Ramos (cell line): ENCODE data around the gene SPEM2.

Experiments used
- in situ Hi-C: fragments of 300-500 bp; cut with MboI; formaldehyde crosslinking; loops from one replicate; pipeline ENCODE4 v1.14.3; 2022; ENCODE audit warnings: low sequenced_read_pairs; ENCODE audit not compliant: unreplicated experiment

The SPEM2 gene

DNA sequence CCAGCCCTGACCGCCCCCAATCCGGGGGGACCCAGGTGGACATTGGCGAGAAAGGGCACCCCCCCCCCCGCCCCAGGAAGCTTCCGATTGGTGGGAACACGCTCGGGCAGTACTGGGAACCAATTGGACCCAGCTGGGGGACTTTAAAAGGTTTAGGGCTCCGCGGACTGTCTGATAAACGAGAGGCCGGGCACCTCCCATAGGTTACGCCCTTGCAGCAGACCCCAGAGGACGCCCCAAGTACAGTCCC lies 21.8 kb upstream of the SPEM2 start:
- in situ Hi-C loops: no loop called here

DNA sequence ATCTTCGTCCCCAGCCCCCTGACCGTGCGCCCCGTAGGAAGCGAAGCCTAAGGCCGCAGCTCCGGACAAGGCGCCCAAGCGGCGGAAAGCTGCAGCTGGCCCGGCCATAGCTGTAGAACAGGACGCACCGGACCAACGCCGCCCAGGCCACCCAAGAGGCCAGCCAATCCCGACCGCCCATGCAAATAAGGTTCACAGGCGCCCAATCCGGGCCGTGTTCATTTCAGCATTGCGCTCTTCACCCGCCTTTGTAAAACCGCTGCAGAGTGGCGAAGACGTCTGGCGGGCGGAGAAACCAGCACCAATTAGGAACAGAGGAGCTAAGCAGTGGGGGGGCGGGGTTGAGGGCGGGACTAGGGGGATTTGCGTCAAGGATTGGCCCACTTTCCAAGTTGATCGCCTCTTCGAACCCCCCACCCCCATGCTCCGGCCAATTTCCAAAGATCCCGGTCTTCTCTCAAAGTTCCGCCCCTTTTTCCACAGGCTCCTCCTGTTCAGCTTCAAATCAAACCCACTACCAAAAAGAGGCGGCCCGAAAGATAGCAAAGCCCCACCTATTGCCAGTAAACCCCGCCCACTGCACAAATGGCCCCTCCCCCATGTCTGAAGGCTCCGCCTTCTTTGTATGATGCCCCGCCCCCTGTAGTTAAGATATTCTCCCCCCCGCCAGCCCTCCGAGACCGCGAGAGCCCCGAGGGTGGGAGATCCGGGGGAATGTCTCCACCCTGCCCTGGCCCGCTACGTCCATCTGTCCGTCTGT lies 21.3 kb upstream of the SPEM2 start, which contains the start of gene TMEM256:
Gene TMEM256, minus strand, starts transcription at position 121 of the 760 bp plus-strand sequence. Its CDS starts 13 bp downstream, at position 108.
- in situ Hi-C loops: no loop called here

DNA sequence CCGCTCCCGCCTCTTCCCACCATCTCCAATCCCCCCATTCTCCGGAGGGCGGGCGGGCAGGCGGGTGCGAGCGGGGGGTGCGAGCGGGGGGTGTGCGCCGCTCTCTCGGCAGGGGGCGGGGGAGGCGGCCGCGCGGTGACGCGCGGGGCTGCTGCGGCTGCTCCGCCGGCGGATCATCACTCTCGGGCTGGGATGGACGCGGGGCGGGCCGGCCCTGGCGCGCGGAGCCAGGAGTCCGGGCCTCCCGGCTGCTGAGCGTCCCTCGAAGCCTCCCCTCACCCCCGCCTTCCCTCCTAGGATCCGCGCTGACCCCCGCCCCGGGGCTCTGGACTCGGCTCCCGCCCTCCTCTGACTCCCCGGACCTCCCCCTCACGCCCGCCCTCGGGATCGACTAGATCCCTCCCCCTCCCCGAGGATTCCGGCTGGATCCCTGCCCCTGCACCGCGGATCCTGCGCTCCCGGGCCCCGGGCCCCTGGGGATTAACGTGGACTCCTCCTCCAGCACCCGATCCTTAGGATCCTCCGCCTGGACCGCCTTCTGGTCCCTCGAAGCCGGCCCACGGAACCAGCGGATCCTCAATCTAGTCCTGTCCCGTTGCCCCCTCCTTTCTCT lies 20.6 kb upstream of the SPEM2 start:
- in situ Hi-C loops: no loop called here

DNA sequence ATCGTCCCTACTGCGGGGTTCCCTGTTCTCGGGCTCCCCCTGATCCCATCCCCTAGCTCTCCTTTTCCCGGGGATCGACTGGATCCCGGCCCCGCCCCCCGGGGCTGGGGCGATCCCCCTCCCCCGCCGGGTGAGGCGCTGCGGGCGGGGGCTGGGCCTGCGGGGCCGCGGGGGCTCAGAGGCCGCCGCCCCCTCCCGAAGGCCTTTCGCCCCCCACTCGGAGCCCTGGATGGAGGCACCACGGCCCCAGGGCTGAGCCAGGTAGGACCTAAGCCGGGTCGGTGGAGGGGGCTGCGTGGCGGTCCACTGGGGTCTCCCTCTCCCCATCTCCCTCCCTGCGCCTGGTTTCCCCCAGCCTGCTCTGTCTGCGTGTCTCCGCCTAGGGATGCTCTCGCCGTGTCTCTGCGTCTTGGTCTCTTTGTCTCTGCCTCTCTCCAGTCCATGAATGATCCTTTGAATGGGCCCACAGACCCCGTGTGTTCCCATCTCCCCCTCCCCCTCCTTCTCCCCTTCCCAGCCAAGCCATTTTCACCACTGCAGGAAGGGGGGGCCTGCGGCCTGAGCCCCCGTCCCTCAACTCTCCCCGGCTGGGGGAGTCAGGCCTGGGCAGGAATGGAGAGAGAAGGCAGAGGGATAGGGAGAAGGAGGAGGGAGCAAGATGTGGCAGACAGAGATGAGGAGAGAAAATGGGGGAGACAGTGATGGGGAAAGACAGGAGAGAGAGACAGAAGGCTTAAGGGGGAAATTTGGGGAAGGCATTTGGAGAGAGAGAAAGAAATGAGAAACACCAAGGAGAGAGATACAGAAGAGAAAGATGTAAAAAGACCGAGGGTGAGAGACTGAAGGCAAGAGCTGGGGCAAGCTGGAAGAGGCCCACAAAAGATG lies 19.8 kb upstream of the SPEM2 start:
- in situ Hi-C loops: no loop called here

DNA sequence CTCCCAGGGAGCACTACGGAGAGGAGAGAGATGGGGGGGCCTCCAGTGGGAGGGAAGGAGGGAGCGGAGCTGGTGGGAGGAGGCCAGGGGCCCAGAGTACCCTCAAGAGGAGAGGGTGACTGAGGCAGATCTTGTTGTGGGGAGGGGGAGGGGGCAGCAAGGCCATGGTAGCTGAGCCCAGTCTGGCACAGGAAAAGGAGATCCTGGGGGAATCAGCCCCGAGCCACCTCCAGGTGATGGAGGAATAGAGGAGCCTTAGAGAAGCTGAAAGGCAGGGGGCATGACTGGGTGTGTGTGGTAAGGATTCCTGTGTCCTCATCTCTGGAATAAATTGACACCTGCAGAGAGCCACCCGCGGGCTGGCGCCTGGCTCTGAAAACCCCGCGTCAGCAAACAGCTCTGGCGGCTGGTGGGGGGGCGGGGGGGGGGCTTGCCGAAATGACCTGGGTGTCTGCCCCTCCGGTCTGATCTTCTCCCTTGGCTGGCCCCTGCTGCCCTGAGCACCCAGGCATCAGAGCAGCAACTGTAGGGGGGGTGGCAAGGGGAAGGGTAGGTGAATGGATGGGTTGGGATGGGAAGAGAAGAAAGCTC lies 19.1 kb upstream of the SPEM2 start:
- in situ Hi-C loops: no loop called here

DNA sequence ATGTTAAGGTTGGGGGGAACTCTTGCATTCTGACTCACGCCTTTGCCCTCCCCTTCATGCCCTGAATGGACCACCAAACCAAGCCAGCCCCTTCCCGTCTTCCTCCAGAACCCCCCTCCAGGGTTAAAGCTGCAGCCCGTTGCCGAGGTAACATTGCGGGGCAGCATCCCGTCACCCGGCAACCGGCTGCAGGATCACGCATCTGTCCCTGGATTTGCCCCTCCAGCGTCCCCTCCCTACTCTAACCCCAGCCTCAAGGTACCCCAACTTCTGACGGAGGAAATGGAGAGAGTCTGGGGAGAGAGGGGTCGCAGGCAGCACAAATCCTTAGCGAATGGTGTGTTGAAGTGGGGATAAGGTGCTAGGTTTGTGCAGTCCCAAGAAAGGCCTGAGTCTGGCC lies 18.3 kb upstream of the SPEM2 start:
- in situ Hi-C loops: no loop called here

DNA sequence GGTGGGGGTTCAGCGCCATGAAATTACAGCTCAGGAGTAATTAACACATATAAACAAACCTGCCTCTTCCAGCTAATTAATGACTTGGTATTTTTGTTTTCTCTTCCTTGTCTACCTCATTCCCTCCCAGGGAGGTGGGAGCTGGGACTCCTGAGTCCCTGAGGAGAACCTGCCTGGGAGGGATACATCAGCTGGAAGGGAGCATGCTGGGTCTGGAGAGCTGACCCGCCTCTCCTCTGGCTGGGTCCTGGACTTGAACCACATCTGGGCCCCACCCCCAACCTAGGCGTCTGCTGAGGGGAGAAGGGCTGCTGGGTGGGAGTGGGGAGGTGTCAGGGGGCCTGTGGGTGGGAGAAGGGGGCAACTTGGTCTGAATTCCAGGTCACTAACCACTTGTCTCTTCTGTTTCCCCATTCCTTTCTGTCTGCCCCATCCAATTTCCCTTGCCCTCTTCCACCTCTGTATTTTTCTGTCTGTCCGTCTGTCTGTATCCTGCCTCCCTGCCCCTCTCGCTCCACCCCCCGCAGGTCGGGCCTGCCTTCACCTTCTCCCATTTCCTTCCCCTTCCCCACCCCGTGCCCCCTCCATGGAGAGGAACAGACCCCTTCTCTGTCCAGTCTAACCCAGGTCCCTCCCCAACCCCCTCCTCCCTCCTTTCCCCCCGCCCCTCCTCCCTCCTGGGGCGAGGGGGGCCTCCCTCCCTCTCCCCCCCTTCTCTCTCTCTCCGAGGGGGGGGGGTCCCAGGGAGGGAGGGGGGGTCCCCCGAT lies 17.7 kb upstream of the SPEM2 start, which contains the start of gene NLGN2:
Gene NLGN2, plus strand, starts transcription at position 361 of the 767 bp plus-strand sequence. CDS start 411 bp downstream, outside the sequence.
- in situ Hi-C loops: no loop called here

DNA sequence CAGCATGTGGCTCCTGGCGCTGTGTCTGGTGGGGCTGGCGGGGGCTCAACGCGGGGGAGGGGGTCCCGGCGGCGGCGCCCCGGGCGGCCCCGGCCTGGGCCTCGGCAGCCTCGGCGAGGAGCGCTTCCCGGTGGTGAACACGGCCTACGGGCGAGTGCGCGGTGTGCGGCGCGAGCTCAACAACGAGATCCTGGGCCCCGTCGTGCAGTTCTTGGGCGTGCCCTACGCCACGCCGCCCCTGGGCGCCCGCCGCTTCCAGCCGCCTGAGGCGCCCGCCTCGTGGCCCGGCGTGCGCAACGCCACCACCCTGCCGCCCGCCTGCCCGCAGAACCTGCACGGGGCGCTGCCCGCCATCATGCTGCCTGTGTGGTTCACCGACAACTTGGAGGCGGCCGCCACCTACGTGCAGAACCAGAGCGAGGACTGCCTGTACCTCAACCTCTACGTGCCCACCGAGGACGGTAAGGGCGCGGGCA lies 17.1 kb upstream of the SPEM2 start:
- in situ Hi-C loops: no loop called here

DNA sequence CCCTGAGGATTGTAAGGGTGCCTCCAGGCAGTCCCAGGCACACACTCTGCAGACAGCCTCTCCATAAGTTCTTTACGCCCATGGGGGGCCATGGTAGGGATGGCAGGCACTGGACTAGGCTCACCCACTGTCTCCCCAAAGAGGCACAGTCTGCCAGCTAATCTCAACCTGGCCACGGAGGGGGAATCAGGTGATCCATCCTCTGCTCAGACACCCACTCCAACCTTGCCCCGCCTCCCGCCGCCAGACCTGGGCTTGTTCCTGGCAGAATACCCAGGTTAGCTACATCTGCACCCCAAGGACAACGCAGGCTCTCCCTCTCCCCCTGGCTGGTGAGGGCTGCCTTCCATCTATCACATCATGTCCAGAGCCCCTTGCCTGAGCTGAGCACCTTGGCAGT lies 16.6 kb upstream of the SPEM2 start:
- in situ Hi-C loops: no loop called here

DNA sequence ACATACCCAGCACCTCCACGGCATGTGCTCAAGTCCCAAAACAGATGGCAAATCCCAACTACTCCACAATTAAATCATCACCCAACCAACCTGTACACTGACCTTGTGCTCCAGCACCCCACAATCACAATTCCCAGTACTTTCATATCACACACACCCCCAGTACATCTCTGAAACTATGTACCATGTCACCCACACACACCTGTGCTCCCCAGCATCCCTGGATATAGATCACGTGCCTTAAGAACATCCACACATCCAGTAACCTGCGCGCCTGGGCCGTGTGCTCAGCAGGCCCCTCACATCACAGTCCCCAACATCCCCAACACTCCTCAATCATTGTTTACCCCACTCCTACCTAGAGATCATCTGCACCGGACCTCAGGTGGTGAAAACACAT lies 15.7 kb upstream of the SPEM2 start:
- in situ Hi-C loops: no loop called here

DNA sequence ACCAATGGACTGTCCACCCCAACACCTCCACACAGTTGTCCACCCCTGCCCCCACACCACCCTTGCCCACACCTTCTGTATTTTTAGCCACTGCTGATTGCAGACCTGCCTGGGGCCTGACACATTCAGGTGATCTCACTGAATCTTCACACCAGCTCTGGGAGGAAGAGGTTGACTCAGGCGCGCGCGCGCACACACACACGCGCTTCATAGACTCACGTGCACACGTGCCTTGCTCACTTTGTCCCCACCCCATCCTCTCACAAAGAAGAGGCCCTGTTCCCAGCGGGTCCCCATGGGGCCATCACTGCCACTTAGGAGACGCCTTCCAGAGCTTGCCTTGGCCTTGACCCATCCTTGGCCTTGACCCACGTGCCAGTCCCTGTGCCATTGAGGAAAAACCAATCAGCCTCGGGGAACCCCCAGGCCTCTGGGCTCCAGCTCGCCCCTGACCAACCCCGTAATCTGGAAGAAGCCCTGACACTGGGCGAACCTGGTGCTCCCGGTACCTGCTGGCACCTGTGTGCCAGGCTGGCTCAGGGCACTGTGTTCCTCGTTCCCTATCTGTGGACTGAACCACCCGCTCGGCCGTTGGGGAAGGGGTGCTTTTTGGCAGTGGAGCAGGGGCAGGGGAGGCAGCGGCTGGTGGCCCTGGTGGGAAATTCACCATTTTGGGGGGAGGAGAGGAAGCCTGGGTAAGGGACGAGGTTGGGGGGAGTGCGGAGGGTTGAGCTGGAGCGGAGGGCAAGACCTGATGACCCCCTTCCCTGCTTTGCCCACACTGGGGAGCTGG lies 14.6 kb upstream of the SPEM2 start:
- in situ Hi-C loops: no loop called here

DNA sequence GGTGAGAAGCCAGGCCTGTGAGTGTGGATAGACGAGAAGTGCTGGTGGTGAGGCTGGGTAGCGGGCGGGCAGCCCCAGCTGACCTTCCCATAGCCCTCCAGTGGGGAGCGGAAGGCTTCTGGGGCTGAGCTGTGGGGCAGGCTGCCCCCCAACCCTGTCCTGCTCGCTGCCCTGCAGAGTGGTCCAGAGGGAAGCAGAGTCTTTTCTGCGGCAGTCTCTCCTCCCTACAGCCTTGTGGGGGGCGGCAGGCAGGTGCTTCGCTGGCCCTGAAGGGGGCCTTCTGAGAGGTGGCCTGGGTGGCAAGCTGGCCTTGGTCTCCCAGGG lies 14.0 kb upstream of the SPEM2 start:
- in situ Hi-C loops: no loop called here

DNA sequence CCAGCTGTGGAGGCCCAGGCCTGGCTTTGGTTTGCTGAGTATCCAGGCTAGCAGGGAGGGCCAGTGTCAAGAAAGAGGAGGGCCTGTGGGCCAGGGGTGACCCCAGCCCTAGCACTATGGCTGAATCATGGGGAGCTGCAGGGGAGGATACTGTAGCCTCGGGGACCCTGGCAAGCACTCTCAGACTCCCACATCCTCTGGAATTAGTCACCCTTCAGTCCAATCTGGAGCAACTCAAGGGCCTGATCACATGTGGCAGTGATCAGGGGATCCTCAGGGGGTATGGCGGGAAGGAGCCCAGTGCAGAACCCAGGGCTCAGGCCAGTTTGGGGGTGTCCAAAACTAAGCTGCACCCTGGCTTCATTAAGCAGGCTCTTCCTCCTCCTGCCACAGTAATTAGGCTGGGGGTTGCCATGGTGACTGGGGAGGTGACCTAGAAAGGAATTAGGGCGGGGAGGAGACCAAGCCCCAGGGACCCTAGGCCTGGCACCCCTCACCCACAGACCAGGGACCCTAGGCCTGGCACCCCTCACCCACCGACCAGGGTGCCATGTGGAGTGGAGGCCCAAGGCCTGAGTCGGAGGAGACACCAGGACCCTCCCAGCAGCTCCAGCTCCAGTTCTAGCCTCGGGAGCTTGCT lies 11.9 kb upstream of the SPEM2 start:
- in situ Hi-C loops: no loop called here

DNA sequence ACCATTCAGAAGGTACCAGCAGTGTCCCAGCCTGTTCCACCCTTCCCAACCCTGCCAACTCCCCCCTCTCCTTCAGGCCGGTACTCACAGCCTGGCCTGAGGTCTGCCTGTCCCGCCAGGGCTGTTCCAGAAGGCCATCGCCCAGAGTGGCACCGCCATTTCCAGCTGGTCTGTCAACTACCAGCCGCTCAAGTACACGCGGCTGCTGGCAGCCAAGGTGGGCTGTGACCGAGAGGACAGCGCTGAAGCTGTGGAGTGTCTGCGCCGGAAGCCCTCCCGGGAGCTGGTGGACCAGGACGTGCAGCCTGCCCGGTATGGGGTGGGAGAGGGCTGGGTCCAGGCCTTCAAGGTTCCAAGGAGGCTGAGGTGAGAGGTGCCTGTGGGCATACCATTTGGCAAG lies 10.6 kb upstream of the SPEM2 start:
- in situ Hi-C loops: no loop called here

DNA sequence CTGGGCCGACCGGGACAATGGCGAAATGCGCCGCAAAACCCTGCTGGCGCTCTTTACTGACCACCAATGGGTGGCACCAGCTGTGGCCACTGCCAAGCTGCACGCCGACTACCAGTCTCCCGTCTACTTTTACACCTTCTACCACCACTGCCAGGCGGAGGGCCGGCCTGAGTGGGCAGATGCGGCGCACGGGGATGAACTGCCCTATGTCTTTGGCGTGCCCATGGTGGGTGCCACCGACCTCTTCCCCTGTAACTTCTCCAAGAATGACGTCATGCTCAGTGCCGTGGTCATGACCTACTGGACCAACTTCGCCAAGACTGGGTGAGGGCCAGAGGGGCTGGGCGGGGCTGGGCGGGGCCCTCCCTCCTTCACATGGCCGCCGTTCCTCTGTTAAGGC lies 9.6 kb upstream of the SPEM2 start:
- in situ Hi-C loops: no loop called here

DNA sequence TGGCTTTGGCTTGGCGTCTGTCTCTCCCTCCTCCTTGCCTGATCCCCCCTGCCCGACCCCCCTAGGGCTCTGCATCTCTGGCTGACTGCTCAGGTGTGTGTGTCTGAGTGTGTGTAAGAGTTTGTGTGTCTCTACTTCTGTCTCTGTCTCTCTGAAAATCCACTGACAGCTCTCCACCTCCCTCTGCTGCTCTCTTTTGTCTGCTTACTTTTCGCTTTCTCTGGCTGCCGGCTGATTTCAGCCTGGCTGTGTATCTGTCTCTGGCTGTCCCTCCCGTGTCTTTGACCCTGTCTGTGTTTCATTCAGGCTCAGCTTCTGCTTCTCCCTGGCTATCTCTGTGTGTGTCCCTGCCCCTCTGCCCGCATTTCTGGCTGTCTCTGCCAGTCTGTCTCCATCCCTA lies 9.1 kb upstream of the SPEM2 start:
- in situ Hi-C loops: no loop called here

DNA sequence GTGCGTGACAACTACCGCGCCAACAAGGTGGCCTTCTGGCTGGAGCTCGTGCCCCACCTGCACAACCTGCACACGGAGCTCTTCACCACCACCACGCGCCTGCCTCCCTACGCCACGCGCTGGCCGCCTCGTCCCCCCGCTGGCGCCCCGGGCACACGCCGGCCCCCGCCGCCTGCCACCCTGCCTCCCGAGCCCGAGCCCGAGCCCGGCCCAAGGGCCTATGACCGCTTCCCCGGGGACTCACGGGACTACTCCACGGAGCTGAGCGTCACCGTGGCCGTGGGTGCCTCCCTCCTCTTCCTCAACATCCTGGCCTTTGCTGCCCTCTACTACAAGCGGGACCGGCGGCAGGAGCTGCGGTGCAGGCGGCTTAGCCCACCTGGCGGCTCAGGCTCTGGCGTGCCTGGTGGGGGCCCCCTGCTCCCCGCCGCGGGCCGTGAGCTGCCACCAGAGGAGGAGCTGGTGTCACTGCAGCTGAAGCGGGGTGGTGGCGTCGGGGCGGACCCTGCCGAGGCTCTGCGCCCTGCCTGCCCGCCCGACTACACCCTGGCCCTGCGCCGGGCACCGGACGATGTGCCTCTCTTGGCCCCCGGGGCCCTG lies 8.3 kb upstream of the SPEM2 start:
- in situ Hi-C loops: no loop called here

DNA sequence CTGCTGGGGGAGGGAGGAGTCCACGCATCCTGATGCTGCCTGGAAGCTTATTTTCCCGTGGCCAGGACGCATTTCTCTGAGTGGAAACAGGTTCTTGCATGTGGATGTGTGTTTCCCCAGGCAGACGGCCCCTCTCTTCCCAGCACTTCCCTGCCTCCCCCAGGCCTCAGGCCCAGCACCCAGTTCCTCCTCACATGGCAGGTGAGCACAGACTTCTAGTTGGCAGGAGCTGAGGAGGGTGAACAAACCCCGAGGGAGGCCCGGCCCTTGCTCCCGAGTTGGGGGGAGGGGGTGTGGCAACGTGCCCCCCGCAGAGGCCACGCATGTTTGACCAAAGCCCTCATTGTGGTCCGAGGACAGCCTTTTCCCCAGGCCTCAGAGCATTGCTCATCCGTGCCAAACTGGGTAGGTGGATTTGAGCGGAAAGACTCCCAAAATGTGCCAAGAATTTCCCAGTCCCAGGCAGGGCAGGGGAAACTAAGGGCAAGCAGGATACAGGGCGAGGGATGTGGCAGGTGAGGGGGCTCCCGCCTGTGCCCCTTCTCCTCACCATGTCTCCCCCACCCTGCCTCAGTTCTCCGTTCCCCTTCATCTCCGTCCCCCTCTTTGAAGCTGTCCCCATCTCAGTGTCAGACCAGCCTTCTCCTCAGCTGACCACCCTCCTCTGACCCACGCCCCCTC lies 6.8 kb upstream of the SPEM2 start:
- in situ Hi-C loops: no loop called here
